DMS114 treated with DMSO at 0.1 percent for 48 hours (cell line): ENCODE results near the gene CFD.

Source experiments
- DNase-seq: peaks from one replicate; lab custom pipeline; 2025; ENCODE audit not compliant: unreplicated experiment; lab: John Stamatoyannopoulos, UW

Gene CFD

GRCh38 chr19:903266-903797 is 43.9 kb downstream of the CFD start:
- DNase-seq, result no peak

GRCh38 chr19:904545-904944 is 45.1 kb downstream of the CFD start:
- DNase-seq, result no peak

- DNase-seq, result no peak
Measured at GRCh38 chr19:906480-906879, 47.0 kb downstream of the CFD start.

GRCh38 chr19:907183-907853 is 47.9 kb downstream of the CFD start:
- DNase-seq, result no peak

GRCh38 chr19:911197-912033 is 52.0 kb downstream of the CFD start:
- no peak for DNase-seq

GRCh38 chr19:912181-913079 is 53.0 kb downstream of the CFD start:
- no peak for DNase-seq
